K562 (cell line): ENCODE measurements around the gene OPTN. TPM values are rescaled to one million over a fixed set of nuclear protein-coding genes. Genes with fewer than 3 reads are reported as not detected.
A peak's percentile ranks its signal among the peaks of the same experiment; 100 is the strongest.
"Not testable (repeated sequence)": the region's sequence is repeated elsewhere in the genome, so short reads cannot be mapped to it uniquely, and the experiment has no call there.

Experiments used
- ATAC-seq: fragments of 200-7000 bp; cut with Tn5 transposase; 3 replicates; pipeline ENCODE4 v1.9.1; 2020; ENCODE audit warnings: moderate library complexity
- BruUV-seq: library from RNA; stranded (reverse); fragments of 400-500 nt; replicated peaks from 2 replicates; lab custom pipeline; 2021; lab: Mats Ljungman, UMichigan
- CTCF ChIA-PET: fragments of 300-600 bp; formaldehyde crosslinking; extraction: SDS; loops from one replicate; lab custom pipeline; 2021; ENCODE audit warnings: low intra/inter-chr PET ratio; lab: Yijun Ruan, JAX
- POLR2A ChIA-PET: fragments of 300-600, 350-650 bp; sonication (Branson Sonifier 250); formaldehyde crosslinking; extraction: SDS; loops from one replicate; lab custom pipeline; 2021; ENCODE audit warnings: antibody characterized with exemption, inconsistent platforms; lab: Yijun Ruan, JAX
- DNase-seq, 4 experiments: peaks; one replicate each; pipeline versions ENCODE4 v3.0.0 to v3.0.0-alpha.2; 2011 to 2018; ENCODE audit warnings: low spot score in 3 of 4, mixed read lengths in 3 of 4; ENCODE audit errors: extremely low read depth in 1 of 4
- FAIRE-seq: peaks from 2 replicates; lab custom pipeline; 2011; peaks lifted over from hg19 to GRCh38; lab: Jason Lieb, UNC
- H2AFZ ChIP-seq: 2 replicates; pipeline ENCODE4 v1.6.0; 2011; ENCODE audit warnings: low read depth, low read length, control low read depth, inconsistent platforms
- H3K27ac ChIP-seq: fragments of 200-600 bp; 3 replicates; pipeline ENCODE4 v1.8.0; 2011; ENCODE audit warnings: low read depth, mild to moderate bottlenecking, control low read depth, inconsistent platforms, low read length, moderate library complexity, mixed read lengths; ENCODE audit errors: extremely low read depth
- H3K27me3 ChIP-seq, 2 experiments: fragments of 300-600 bp in 1 of 2; 2 replicates in 1 of 2; 3 replicates in 1 of 2; pipeline versions ENCODE4 v1.6.0 to v1.8.0; 2011; ENCODE audit warnings: inconsistent platforms in 2 of 2, low read length in 2 of 2, mild to moderate bottlenecking in 1 of 2, mixed read lengths in 1 of 2, moderate library complexity in 1 of 2; ENCODE audit not compliant: control insufficient read depth in 2 of 2, insufficient read depth in 2 of 2
- H3K36me3 ChIP-seq: fragments of 300-600 bp; 3 replicates; pipeline ENCODE4 v1.8.0; 2011; ENCODE audit warnings: mild to moderate bottlenecking, low read length, inconsistent platforms; ENCODE audit not compliant: control insufficient read depth, insufficient read depth
- H3K4me1 ChIP-seq, 2 experiments: fragments of 200-600 bp in 1 of 2; replicated peaks in 1 of 2; 2 replicates in 1 of 2; 3 replicates in 1 of 2; pipeline versions ENCODE4 v1.5.1 to v1.8.0; 2011; ENCODE audit warnings: inconsistent platforms in 2 of 2, low read length in 2 of 2, mild to moderate bottlenecking in 1 of 2, mixed read lengths in 1 of 2, moderate library complexity in 1 of 2; ENCODE audit not compliant: control insufficient read depth in 2 of 2, insufficient read depth in 2 of 2
- H3K4me2 ChIP-seq: 2 replicates; pipeline ENCODE4 v1.6.1; 2011; ENCODE audit warnings: low read length, control low read depth, inconsistent platforms, mixed read lengths; ENCODE audit not compliant: insufficient read depth
- H3K4me3 ChIP-seq: fragments of 200-600 bp; sonication (generic), shearing (Covaris generic); 2 replicates; pipeline ENCODE4 v1.5.1; 2016; ENCODE audit warnings: control low read depth, inconsistent platforms
- H3K79me2 ChIP-seq: fragments of 200-600 bp; 3 replicates; pipeline ENCODE4 v1.8.0; 2011; ENCODE audit warnings: low read length, inconsistent platforms; ENCODE audit not compliant: control insufficient read depth, insufficient read depth
- H3K9ac ChIP-seq, 2 experiments: 2 replicates each; pipeline versions ENCODE4 v1.6.0 to v1.6.1; 2011; ENCODE audit warnings: low read depth in 2 of 2, low read length in 2 of 2, control low read depth in 1 of 2, inconsistent platforms in 1 of 2, mild to moderate bottlenecking in 1 of 2, mixed read lengths in 1 of 2; ENCODE audit not compliant: insufficient read depth in 1 of 2
- H3K9me1 ChIP-seq: one replicate; pipeline ENCODE4 v1.6.0; 2011; ENCODE audit warnings: inconsistent platforms, mild to moderate bottlenecking, low read length, moderate library complexity; ENCODE audit not compliant: control insufficient read depth, insufficient read depth
- H3K9me3 ChIP-seq: replicated peaks from 2 replicates; pipeline ENCODE4 v1.5.1; 2011; ENCODE audit warnings: low read depth, low read length, inconsistent platforms; ENCODE audit not compliant: control insufficient read depth, insufficient read depth
- H4K20me1 ChIP-seq: replicated peaks from 2 replicates; pipeline ENCODE4 v1.6.1; 2011; ENCODE audit warnings: low read length, inconsistent platforms, mixed read lengths; ENCODE audit not compliant: control insufficient read depth, insufficient read depth
- CBX2 ChIP-seq: fragments of 200-600 bp; sonication (generic); IDR thresholded peaks from one replicate; pipeline ENCODE4 v1.6.1; 2012; ENCODE audit warnings: mild to moderate bottlenecking, low read length, inconsistent platforms; ENCODE audit not compliant: insufficient read depth, poor library complexity, severe bottlenecking
- EGR1 ChIP-seq: fragments of 450-650 bp; conservative IDR thresholded peaks from 2 replicates; pipeline ENCODE4 v1.6.1; 2017; ENCODE audit warnings: mild to moderate bottlenecking
- HNRNPUL1 ChIP-seq: fragments of 200-400 bp; formaldehyde crosslinking; IDR thresholded peaks from 2 replicates; pipeline ENCODE4 v1.6.1; 2017; ENCODE audit warnings: low read length
- L3MBTL2 ChIP-seq: fragments of 450-650 bp; IDR thresholded peaks from 2 replicates; pipeline ENCODE4 v1.6.1; 2016; ENCODE audit warnings: mild to moderate bottlenecking, moderate library complexity
- NCOA2 ChIP-seq, 2 experiments: fragments of 450-650 bp; IDR thresholded peaks; 2 replicates each; pipeline ENCODE4 v1.6.1; 2018; ENCODE audit warnings: mild to moderate bottlenecking in 2 of 2, moderate library complexity in 1 of 2; ENCODE audit not compliant: partially characterized antibody in 2 of 2
- POLR2A ChIP-seq: fragments of 450-650 bp; conservative IDR thresholded peaks from 2 replicates; pipeline ENCODE4 v1.6.1; 2016
- POLR3G ChIP-seq: IDR thresholded peaks from 2 replicates; pipeline ENCODE4 v1.6.1; 2011; ENCODE audit not compliant: insufficient read length, insufficient replicate concordance; ENCODE audit errors: extremely low read depth
- TFAM ChIP-seq: fragments of 250-450 bp; sonication (Bioruptor Pico); conservative IDR thresholded peaks from 2 replicates; pipeline ENCODE4 v1.5.0; 2021; ENCODE audit warnings: mild to moderate bottlenecking, moderate library complexity
- ZBTB1 ChIP-seq: sonication (generic); formaldehyde crosslinking; IDR thresholded peaks from 2 replicates; pipeline ENCODE4 v1.8.1; 2023; ENCODE audit warnings: missing genetic modification reagents, low read depth, mild to moderate bottlenecking, borderline replicate concordance
- WGBS: fragments of 100-300 bp; shearing (Covaris generic); methylation state at CpG from one replicate; pipeline ENCODE4 v1.1.6; 2016; ENCODE audit warnings: low coverage, mixed read lengths; ENCODE audit not compliant: insufficient coverage; ENCODE audit errors: missing lambda C conversion rate; 5-methylcytosine and 5-hydroxymethylcytosine counted together
- in situ Hi-C: fragments of 300-500 bp; cut with MboI; formaldehyde crosslinking; loops from 4 replicates; pipeline ENCODE4 v1.15.0; 2018; ENCODE audit warnings: inconsistent platforms, mixed read lengths
- intact Hi-C: fragments of 100-400 bp; cut with micrococcal nuclease; formaldehyde crosslinking; loops from 2 replicates; pipeline ENCODE4 v1.14.2; 2022
- polyA plus RNA-seq, 8 experiments: library from polyadenylated mRNA; depleted of rRNA in 4 of 8; stranded (reverse) in 5 of 8; unstranded in 3 of 8; fragments of >200 nt; fragmentation: Nextera tagmentation in 2 of 8; fragmentation: Illumina TruSeq in 1 of 8; extraction: Ambion mirVana in 2 of 8; extraction: Trizol in 1 of 8; gene quantifications; 2 replicates each; pipeline versions ENCODE4 v1.2.1 to v1.2.3, GENCODE V29; 2011 to 2014; ENCODE audit warnings: inconsistent platforms in 1 of 8, missing spikeins in 1 of 8
- total RNA-seq, 7 experiments: library from RNA; depleted of rRNA in 6 of 7; stranded (reverse); fragments of >200 nt in 6 of 7; fragmentation: Illumina TruSeq in 2 of 7; extraction: Trizol in 2 of 7; gene quantifications; 2 replicates each; pipeline versions ENCODE4 v1.2.1 to v1.2.3, GENCODE V29; 2011 to 2021; ENCODE audit warnings: low replicate concordance in 1 of 7
- TF ChIP-seq, protein P1 (sequence below): sonication (generic); formaldehyde crosslinking; IDR thresholded peaks from 2 replicates; pipeline ENCODE4 v1.8.0; 2022; ENCODE audit warnings: mild to moderate bottlenecking, low read depth, missing genetic modification reagents

Gene OPTN
- total and polyA plus RNA-seq, 9 of the 15 experiments (the other 6 are each of a cell fraction or from before 2014, with no cell fraction given), result 2.2 to 6.8 (median 5.0) TPM

- TF ChIP-seq L3MBTL2, result no peak
- no peak for TF ChIP-seq ZBTB1
- no peak for TF ChIP-seq TFAM (CRISPR knock-in tag)
- TF ChIP-seq POLR2A, result no peak
- no peak for TF ChIP-seq HNRNPUL1
- TF ChIP-seq, protein P1, sequence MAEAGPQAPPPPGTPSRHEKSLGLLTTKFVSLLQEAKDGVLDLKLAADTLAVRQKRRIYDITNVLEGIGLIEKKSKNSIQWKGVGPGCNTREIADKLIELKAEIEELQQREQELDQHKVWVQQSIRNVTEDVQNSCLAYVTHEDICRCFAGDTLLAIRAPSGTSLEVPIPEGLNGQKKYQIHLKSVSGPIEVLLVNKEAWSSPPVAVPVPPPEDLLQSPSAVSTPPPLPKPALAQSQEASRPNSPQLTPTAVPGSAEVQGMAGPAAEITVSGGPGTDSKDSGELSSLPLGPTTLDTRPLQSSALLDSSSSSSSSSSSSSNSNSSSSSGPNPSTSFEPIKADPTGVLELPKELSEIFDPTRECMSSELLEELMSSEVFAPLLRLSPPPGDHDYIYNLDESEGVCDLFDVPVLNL (CRISPR knock-in tag), result no peak
Measured at GRCh38 chr10:13091801-13092200, 8.2 kb upstream of the OPTN start (continued).

DNA sequence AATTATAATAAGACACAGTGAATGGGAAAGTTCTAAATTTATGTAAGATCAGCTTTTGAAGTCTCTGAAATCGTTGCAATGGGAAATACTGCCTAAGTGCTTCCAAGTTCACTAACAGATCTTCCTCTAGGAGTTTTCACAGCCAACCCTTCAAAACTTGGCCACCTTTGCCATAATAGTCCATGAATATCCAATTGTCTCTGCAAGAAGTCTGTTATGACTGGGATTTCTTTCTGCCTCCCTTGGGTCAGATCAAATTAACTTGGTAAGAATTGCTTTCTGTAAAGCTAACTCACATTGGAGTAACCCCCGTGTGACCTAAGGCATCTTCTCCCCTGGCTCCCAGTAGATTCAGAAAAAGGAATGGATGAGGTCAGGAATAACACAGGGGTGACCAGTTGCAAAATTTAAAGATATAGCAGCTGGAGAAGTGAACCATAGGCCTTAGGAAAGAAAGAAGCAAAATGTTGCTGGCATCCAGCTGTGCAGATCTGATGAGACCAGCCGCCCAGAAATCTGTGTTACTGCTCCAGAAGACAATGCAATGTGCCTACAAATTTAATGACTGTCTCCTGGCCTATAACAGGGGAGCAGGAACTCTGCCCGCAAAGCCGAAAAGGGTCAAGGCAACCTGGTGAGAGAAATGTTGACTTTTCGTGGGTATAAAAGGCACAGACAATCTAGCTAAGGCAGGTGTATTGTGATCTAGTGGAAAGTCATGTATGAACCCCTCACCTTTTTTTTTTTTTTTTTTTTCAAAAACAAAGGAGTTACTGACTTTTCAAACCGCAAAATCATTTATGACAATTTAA is 7.5 kb upstream of the OPTN start:
- no peak for DNase-seq
- Histone ChIP-seq H3K4me1 (peaks cover 4 to 18% of the 10 kb centered on the region in 2 experiments; a peak in 2 of 5 replicates), H3K4me2 (no peak overlapping the region), H3K79me2 (no peaks in the 10 kb centered on the region), H2AFZ (peak overlapping the region; percentile 28; the same call in 1 of the 2 replicates), H3K9me1 (no peaks in the 10 kb centered on the region), H3K9ac (no peak overlapping the region), H3K9me3 (no peaks in the 10 kb centered on the region), H3K27me3 (peaks cover 4 to 8% of the 10 kb centered on the region in 2 experiments; a peak in 2 of 5 replicates), H3K27ac (no peak overlapping the region), H3K4me3 (no peak overlapping the region), H3K36me3 (no peaks in the 10 kb centered on the region), H4K20me1 (no peaks in the 10 kb centered on the region)
- POLR2A ChIA-PET, result interaction anchor here (0.6 kb wide), 1 partner anchor 503 kb away, joined by 4 read pairs; no protein-coding TSS in a partner anchor
- peak; percentile 23 for FAIRE-seq
- intact Hi-C loops (no loop called here), in situ Hi-C loops (no loop called here)
- CTCF ChIA-PET, result no interaction called here
- no peak for ATAC-seq
- no TSS peak for BruUV-seq
- WGBS, result 27% methylated on average over 6 of the region's 7 CpGs
- no peak for TF ChIP-seq POLR3G
- no peak for TF ChIP-seq EGR1
- TF ChIP-seq NCOA2 (IDR thresholded peaks at IDR 0.05; ENCODE audit: partially characterized antibody in 2 of 2), result no peak
- no peak for TF ChIP-seq CBX2

DNA sequence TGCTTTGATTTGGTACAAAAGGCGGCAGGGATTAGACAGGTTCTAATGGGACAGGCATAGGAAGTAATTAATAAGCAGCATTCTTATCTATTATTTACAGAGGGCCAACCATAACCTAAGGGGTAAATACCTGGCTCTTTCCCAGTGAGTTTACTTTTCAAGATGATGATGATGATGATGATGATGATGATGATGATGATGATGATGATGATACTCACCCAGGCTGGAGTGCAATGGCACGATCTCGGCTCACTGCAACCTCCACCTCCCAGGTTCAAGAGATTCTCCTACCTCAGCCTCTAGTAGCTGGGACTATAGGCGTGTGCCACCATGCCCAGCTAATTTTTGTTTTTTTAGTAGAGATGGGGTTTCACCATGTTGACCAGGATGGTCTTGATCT is 5.9 kb upstream of the OPTN start:
- intact Hi-C loops, BruUV-seq: not testable (repeated sequence)
- peaks cover 4 to 15% of the 10 kb centered on the region in 2 experiments; a peak in 3 of 5 replicates for H3K4me1 ChIP-seq

More for the DNA sequence above, 5.9 kb upstream of the OPTN start:
- H3K36me3 ChIP-seq, in situ Hi-C loops, H3K27ac ChIP-seq, DNase-seq, H3K4me3 ChIP-seq, H4K20me1 ChIP-seq, H3K9me1 ChIP-seq, H3K27me3 ChIP-seq, FAIRE-seq, H3K9ac ChIP-seq, H2AFZ ChIP-seq, CTCF ChIA-PET, H3K79me2 ChIP-seq, ATAC-seq, H3K9me3 ChIP-seq, H3K4me2 ChIP-seq: not testable (repeated sequence)
- WGBS, result 50% methylated on average over 4 of the region's 4 CpGs
- POLR2A ChIA-PET, result interaction anchor here (0.8 kb wide), 1 partner anchor 837 kb away, joined by 3 read pairs; no protein-coding TSS in a partner anchor
